Esophagus muscularis mucosa (tissue), 4 donors: ENCODE results near the gene PLEKHA7. TPM values are rescaled to one million over a fixed set of nuclear protein-coding genes. Genes with fewer than 3 reads are reported as not detected.

Source experiments
- DNase-seq: peaks from one replicate; pipeline ENCODE4 v3.0.0-alpha.2; 2017; ENCODE audit errors: extremely low spot score
- H3K27ac ChIP-seq, 4 donors: fragments of 200-600 bp; sonication (generic); replicated peaks in 1 of 4; 1 replicate in 3 of 4; 2 replicates in 1 of 4; pipeline ENCODE4 v1.5.1; 2016 to 2019; ENCODE audit warnings: mild to moderate bottlenecking in 1 of 4
- H3K27me3 ChIP-seq, 4 donors: fragments of 200-600 bp; sonication (generic); one replicate each; pipeline versions ENCODE4 v1.5.1 to v1.6.0; 2016 to 2019
- H3K36me3 ChIP-seq, 4 donors: fragments of 200-600 bp; sonication (generic); one replicate each; pipeline ENCODE4 v1.5.1; 2016 to 2019
- H3K4me1 ChIP-seq, 4 donors: fragments of 200-600 bp; sonication (generic); one replicate each; pipeline ENCODE4 v1.5.1; 2016 to 2019
- H3K4me3 ChIP-seq, 4 donors: fragments of 200-600 bp; sonication (generic); 1 replicate in 2 of 4; 2 replicates in 2 of 4; pipeline ENCODE4 v1.5.1; 2016 to 2019; ENCODE audit warnings: mild to moderate bottlenecking in 4 of 4, moderate library complexity in 1 of 4
- H3K9me3 ChIP-seq, 4 donors: fragments of 200-600 bp; sonication (generic); 1 replicate in 3 of 4; 2 replicates in 1 of 4; pipeline ENCODE4 v1.5.1; 2016 to 2019
- EP300 ChIP-seq: sonication (generic); formaldehyde crosslinking; IDR thresholded peaks from one replicate; pipeline ENCODE4 v1.6.1; 2017; ENCODE audit warnings: antibody characterized with exemption
- POLR2A ChIP-seq: fragments of 450-650 bp; IDR thresholded peaks from one replicate; pipeline ENCODE4 v1.6.1; 2017; ENCODE audit warnings: antibody characterized with exemption, moderate library complexity, mild to moderate bottlenecking, low read depth
- POLR2AphosphoS5 ChIP-seq, 2 donors: sonication (generic); formaldehyde crosslinking; IDR thresholded peaks; one replicate each; pipeline ENCODE4 v1.6.1; 2017; ENCODE audit warnings: antibody characterized with exemption in 2 of 2
- WGBS: methylation state at CpG from one replicate; pipeline ENCODE4 v1.1.5; 2018; 5-methylcytosine and 5-hydroxymethylcytosine counted together
- intact Hi-C: fragments of 100-400 bp; cut with DNase I; formaldehyde crosslinking; loops from one replicate; pipeline ENCODE4 v1.15.1; 2023
- total RNA-seq, 4 donors: library from RNA; depleted of rRNA; stranded (reverse); fragments of >200 nt; gene quantifications; one replicate each; pipeline versions ENCODE4 v1.1.0 to v1.2.1, GENCODE V29; 2016
- TF ChIP-seq, protein P1 (sequence below), 3 experiments: fragments of 200-600 bp in 2 of 3; fragments of 450-650 bp in 1 of 3; sonication (generic) in 2 of 3; IDR thresholded peaks; one replicate each; pipeline ENCODE4 v1.5.1; 2017 to 2019; ENCODE audit warnings: antibody characterized with exemption in 3 of 3, mild to moderate bottlenecking in 2 of 3, moderate library complexity in 1 of 3

PLEKHA7 gene
- total RNA-seq, 4 donors from 2014 or later, result 5.8 to 9.1 (median 7.7) TPM

DNA sequence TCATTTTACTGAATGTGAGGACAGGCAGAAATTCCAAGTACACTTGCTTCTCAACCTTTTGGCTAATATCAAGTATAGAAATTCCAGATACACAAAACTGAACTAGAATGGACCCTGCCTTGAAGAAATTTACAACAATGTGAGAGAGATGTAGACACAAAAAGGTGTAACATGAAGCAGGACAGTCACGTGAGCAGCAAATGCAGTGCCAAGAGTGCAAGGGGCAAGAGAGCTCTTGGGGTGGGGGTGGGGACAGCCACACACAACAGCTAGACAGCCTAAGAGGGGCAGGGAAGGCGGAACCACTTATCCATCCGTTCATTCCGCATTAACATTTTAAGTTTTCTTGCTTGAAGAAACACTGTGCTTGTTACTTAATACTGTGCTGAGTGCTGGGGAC lies 28.9 kb downstream of the PLEKHA7 start:
- Histone ChIP-seq H3K4me3 (no peak overlapping the region), H3K36me3 (no peaks in the 10 kb centered on the region), H3K9me3 (no peaks in the 10 kb centered on the region), H3K4me1 (peaks cover 10 to 36% (median 17%) of the 10 kb centered on the region in 4 donors), H3K27ac (no peak overlapping the region), H3K27me3 (no peaks in the 10 kb centered on the region)
- no peak for DNase-seq
- WGBS, result 68% methylated on average over 4 of the region's 4 CpGs
- TF ChIP-seq, protein P1, sequence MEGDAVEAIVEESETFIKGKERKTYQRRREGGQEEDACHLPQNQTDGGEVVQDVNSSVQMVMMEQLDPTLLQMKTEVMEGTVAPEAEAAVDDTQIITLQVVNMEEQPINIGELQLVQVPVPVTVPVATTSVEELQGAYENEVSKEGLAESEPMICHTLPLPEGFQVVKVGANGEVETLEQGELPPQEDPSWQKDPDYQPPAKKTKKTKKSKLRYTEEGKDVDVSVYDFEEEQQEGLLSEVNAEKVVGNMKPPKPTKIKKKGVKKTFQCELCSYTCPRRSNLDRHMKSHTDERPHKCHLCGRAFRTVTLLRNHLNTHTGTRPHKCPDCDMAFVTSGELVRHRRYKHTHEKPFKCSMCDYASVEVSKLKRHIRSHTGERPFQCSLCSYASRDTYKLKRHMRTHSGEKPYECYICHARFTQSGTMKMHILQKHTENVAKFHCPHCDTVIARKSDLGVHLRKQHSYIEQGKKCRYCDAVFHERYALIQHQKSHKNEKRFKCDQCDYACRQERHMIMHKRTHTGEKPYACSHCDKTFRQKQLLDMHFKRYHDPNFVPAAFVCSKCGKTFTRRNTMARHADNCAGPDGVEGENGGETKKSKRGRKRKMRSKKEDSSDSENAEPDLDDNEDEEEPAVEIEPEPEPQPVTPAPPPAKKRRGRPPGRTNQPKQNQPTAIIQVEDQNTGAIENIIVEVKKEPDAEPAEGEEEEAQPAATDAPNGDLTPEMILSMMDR (IDR thresholded peaks at IDR 0.05), result no peak
- TF ChIP-seq POLR2A (no peak), EP300 (no peak), POLR2AphosphoS5 (IDR thresholded peaks at IDR 0.05) (no peak)
- intact Hi-C loops, result no loop called here

DNA sequence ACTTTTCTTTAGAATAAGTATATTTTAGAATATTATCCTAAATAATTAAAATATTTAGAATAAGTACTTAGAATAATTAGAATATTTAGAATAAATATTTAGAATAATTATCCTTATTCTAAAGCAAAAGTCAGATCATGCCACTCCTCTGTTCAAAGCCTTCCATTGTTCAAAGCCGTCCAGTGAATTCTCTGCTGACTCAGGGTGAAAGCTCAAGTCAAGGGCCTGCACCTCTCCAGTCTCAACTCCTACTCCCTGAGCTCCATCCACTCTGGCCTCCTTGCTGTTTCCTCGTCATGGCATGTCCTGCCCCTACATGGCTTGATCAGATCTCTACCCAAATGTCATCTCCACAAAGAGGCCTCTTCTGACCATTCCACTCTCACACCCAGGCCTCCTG lies 30.0 kb downstream of the PLEKHA7 start:
- Histone ChIP-seq H3K4me3 (no peak overlapping the region), H3K9me3 (no peaks in the 10 kb centered on the region), H3K27me3 (no peaks in the 10 kb centered on the region), H3K4me1 (peaks cover 10 to 36% (median 17%) of the 10 kb centered on the region in 4 donors), H3K27ac (no peak overlapping the region), H3K36me3 (no peaks in the 10 kb centered on the region)
- DNase-seq, result no peak
- intact Hi-C loops, result no loop called here
- TF ChIP-seq, protein P1 (IDR thresholded peaks at IDR 0.05), result no peak
- no peak for TF ChIP-seq POLR2AphosphoS5 (IDR thresholded peaks at IDR 0.05)
- no peak for TF ChIP-seq POLR2A
- TF ChIP-seq EP300, result no peak
- 85% methylated on average over 2 of the region's 2 CpGs for WGBS

DNA sequence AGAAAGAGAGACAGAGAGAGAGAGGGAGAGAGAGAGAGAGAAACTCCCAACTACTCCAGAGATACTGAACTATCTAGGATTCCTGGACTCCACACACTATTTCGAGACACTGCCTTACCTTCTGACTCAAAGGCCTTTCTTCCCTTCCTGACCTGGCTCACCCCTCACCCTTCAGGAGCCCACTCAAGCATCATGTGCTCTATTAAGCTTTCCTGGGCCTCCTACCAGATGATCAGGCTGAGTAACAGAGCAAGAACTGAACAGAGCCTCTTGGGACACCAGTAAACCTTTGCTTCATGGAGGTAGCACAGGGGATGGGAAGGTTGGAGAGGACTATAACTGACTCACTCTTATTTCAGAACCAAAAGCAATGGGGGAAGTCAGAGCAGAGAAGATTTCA lies 31.4 kb downstream of the PLEKHA7 start:
- Histone ChIP-seq H3K27me3 (no peaks in the 10 kb centered on the region), H3K9me3 (no peaks in the 10 kb centered on the region), H3K36me3 (no peaks in the 10 kb centered on the region), H3K4me3 (no peak overlapping the region), H3K4me1 (peaks cover 10 to 30% (median 15%) of the 10 kb centered on the region in 4 donors), H3K27ac (peak overlapping the region in 1 of 4 donors; percentile 63)
- WGBS, result 93% methylated on average over 1 of the region's 1 CpG
- intact Hi-C loops, result no loop called here
- TF ChIP-seq, protein P1 (IDR thresholded peaks at IDR 0.05), result no peak
- TF ChIP-seq POLR2A, result no peak
- no peak for TF ChIP-seq EP300
- TF ChIP-seq POLR2AphosphoS5 (IDR thresholded peaks at IDR 0.05), result no peak
- DNase-seq, result no peak

DNA sequence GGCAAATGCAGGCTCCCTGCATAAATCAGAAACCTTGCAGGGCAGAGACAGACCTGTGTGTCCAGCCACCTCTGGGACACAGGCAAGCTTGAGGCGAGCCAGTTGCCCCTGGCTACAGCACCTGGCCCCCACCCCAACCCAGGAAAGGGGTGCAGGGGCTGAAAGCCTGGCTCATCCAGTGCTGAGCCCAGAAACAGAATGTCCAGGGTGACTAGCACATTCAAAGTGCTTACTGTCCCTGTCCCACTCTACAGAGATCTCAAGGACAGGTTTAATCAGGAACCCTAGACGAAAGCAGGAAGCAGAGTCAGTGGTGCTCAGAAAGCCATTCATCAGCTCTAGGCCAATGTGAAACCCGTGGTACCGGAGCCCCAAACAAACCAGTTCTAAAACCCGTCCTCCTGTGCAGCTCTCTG lies 31.9 kb downstream of the PLEKHA7 start:
- Histone ChIP-seq H3K27ac (peak overlapping the region in 2 of 4 donors; percentile 40 to 63), H3K9me3 (no peaks in the 10 kb centered on the region), H3K4me3 (no peak overlapping the region), H3K27me3 (no peaks in the 10 kb centered on the region), H3K4me1 (peaks cover 9 to 25% (median 11%) of the 10 kb centered on the region in 4 donors), H3K36me3 (no peaks in the 10 kb centered on the region)
- TF ChIP-seq, protein P1 (IDR thresholded peaks at IDR 0.05), result no peak
- no peak for TF ChIP-seq POLR2AphosphoS5 (IDR thresholded peaks at IDR 0.05)
- TF ChIP-seq EP300, result no peak
- no peak for TF ChIP-seq POLR2A
- intact Hi-C loops, result no loop called here
- DNase-seq, result no peak
- 62% methylated on average over 5 of the region's 5 CpGs for WGBS

DNA sequence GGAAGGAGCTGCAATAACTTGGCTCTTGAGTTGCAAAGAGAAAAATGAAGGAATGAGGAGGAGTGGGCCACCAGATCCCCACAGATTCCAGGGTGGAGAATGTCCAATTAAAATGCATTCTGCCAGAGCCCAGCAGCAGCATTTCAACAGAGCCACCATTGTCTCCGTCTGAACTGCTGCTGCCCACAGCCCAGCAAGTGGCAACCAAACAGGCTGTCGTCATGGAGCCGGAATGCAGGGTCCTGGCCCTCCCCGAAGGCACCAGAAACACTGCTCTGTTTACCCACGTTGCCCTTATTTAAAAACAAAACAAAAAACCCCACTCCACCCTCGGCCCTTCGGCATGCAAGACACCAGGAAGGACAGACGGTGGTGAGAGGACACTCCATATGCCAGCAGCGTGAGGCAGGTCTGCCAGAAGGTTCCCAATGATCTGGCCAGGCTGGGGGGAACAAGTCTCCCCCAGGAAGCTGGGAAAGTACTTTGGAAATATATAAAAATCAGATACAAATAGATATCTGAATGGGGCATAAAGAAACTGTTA lies 32.5 kb downstream of the PLEKHA7 start:
- DNase-seq, result no peak
- TF ChIP-seq, protein P1 (IDR thresholded peaks at IDR 0.05), result no peak
- TF ChIP-seq POLR2AphosphoS5 (IDR thresholded peaks at IDR 0.05) (no peak), EP300 (no peak), POLR2A (no peak)
- intact Hi-C loops, result no loop called here
- no peaks in the 10 kb centered on the region for H3K36me3 ChIP-seq
- WGBS, result 62% methylated on average over 9 of the region's 9 CpGs
- no peak overlapping the region for H3K4me3 ChIP-seq
- H3K4me1 ChIP-seq, result peaks cover 3 to 20% (median 6%) of the 10 kb centered on the region in 4 donors
- no peaks in the 10 kb centered on the region for H3K9me3 ChIP-seq
- peak overlapping the region in 2 of 4 donors; percentile 40 to 63 for H3K27ac ChIP-seq
- no peaks in the 10 kb centered on the region for H3K27me3 ChIP-seq
